Neural cell (in vitro differentiated cells): ENCODE measurements around the gene ITPR2. TPM values are rescaled to one million over a fixed set of nuclear protein-coding genes. Genes with fewer than 3 reads are reported as not detected.

Experiments
- H2AFZ ChIP-seq: fragments of 200-600, 300-800 bp; sonication (generic), shearing (Covaris generic); 2 replicates; pipeline ENCODE4 v1.6.0; 2014; ENCODE audit warnings: low read depth, mild to moderate bottlenecking, antibody characterized with exemption, low read length, moderate library complexity
- H3F3A ChIP-seq: fragments of 200-600 bp; shearing (Covaris generic); 2 replicates; pipeline ENCODE4 v1.6.1; 2016; ENCODE audit warnings: mild to moderate bottlenecking, moderate library complexity, mixed read lengths, antibody characterized with exemption, low read length; ENCODE audit not compliant: insufficient read depth, poor library complexity, severe bottlenecking
- H3K27ac ChIP-seq: fragments of 200-600, 300-800 bp; sonication (generic), shearing (Covaris generic); 2 replicates; pipeline ENCODE4 v1.5.1; 2014; ENCODE audit warnings: mild to moderate bottlenecking, low read length, moderate library complexity
- H3K27me3 ChIP-seq: fragments of 300-800, 200-600 bp; sonication (generic), shearing (Covaris generic); 2 replicates; pipeline ENCODE4 v1.6.0; 2014; ENCODE audit warnings: mild to moderate bottlenecking, low read depth, low read length, moderate library complexity; ENCODE audit not compliant: insufficient read depth
- H3K36me3 ChIP-seq: fragments of 300-800, 200-600 bp; sonication (generic), shearing (Covaris generic); 2 replicates; pipeline ENCODE4 v1.5.1; 2014; ENCODE audit warnings: mild to moderate bottlenecking, antibody characterized with exemption, low read length, moderate library complexity; ENCODE audit not compliant: insufficient read depth
- H3K4me2 ChIP-seq: fragments of 300-800, 200-600 bp; sonication (generic), shearing (Covaris generic); 2 replicates; pipeline ENCODE4 v1.6.0; 2014; ENCODE audit warnings: mild to moderate bottlenecking, low read length
- H3K4me3 ChIP-seq: fragments of 300-800, 200-600 bp; sonication (generic), shearing (Covaris generic); 2 replicates; pipeline ENCODE4 v1.5.1; 2014; ENCODE audit warnings: mild to moderate bottlenecking, low read length, moderate library complexity
- H3K79me2 ChIP-seq: fragments of 200-600 bp; shearing (Covaris generic); replicated peaks from 2 replicates; pipeline ENCODE4 v1.6.0; 2014; ENCODE audit warnings: mild to moderate bottlenecking, low read length, moderate library complexity; ENCODE audit not compliant: insufficient read depth
- H3K9ac ChIP-seq: fragments of 300-800, 200-600 bp; sonication (generic), shearing (Covaris generic); 2 replicates; pipeline ENCODE4 v1.6.1; 2016; ENCODE audit warnings: mild to moderate bottlenecking, low read length, mixed read lengths
- H3K9me2 ChIP-seq: fragments of 200-600 bp; shearing (Covaris generic); 2 replicates; pipeline ENCODE4 v1.6.1; 2016; ENCODE audit warnings: mild to moderate bottlenecking, low read length, mixed read lengths; ENCODE audit not compliant: insufficient read depth
- H3K9me3 ChIP-seq: fragments of 200-600, 300-800 bp; sonication (generic), shearing (Covaris generic); 2 replicates; pipeline ENCODE4 v1.6.1; 2016; ENCODE audit warnings: mild to moderate bottlenecking, mixed run types, low read length, moderate library complexity, mixed read lengths
- H4K20me1 ChIP-seq: fragments of 200-600 bp; shearing (Covaris generic); 2 replicates; pipeline ENCODE4 v1.6.1; 2016; ENCODE audit warnings: mild to moderate bottlenecking, mixed run types; ENCODE audit not compliant: insufficient read depth
- EP300 ChIP-seq: fragments of 450-650 bp; conservative IDR thresholded peaks from 2 replicates; pipeline ENCODE4 v1.6.1; 2014; ENCODE audit warnings: antibody characterized with exemption, mild to moderate bottlenecking, moderate library complexity; ENCODE audit not compliant: poor library complexity, severe bottlenecking
- EZH2 ChIP-seq: fragments of 200-600, 300-800 bp; shearing (Covaris generic), sonication (generic); IDR thresholded peaks from 2 replicates; pipeline ENCODE4 v1.6.1; 2014; ENCODE audit warnings: antibody characterized with exemption, low read length, borderline replicate concordance, mild to moderate bottlenecking; ENCODE audit not compliant: insufficient read depth, poor library complexity, severe bottlenecking
- MXI1 ChIP-seq: fragments of 450-650 bp; conservative IDR thresholded peaks from 2 replicates; pipeline ENCODE4 v1.6.1; 2014; ENCODE audit warnings: antibody characterized with exemption, mild to moderate bottlenecking; ENCODE audit not compliant: poor library complexity, severe bottlenecking
- POLR2AphosphoS5 ChIP-seq: IDR thresholded peaks from 2 replicates; pipeline ENCODE4 v1.6.1; 2012
- RAD21 ChIP-seq: fragments of 450-650 bp; conservative IDR thresholded peaks from 2 replicates; pipeline ENCODE4 v1.6.1; 2014; ENCODE audit warnings: antibody characterized with exemption, mild to moderate bottlenecking, moderate library complexity
- SMC3 ChIP-seq: fragments of 450-650 bp; conservative IDR thresholded peaks from 2 replicates; pipeline ENCODE4 v1.6.1; 2014; ENCODE audit warnings: antibody characterized with exemption, mild to moderate bottlenecking, moderate library complexity; ENCODE audit not compliant: poor library complexity
- TAF1 ChIP-seq: IDR thresholded peaks from 2 replicates; pipeline ENCODE4 v1.6.1; 2012; ENCODE audit warnings: low read depth
- polyA plus RNA-seq: library from polyadenylated mRNA; depleted of rRNA; stranded (reverse); fragments of >200 nt; gene quantifications from 2 replicates; pipeline ENCODE4 v1.2.3, GENCODE V29; 2014
- TF ChIP-seq, protein P1 (sequence below): fragments of 450-650 bp; IDR thresholded peaks from 2 replicates; pipeline ENCODE4 v1.5.1; 2014; ENCODE audit warnings: antibody characterized with exemption, mild to moderate bottlenecking, moderate library complexity; ENCODE audit not compliant: poor library complexity, severe bottlenecking
- TF ChIP-seq, protein P2 (sequence below): IDR thresholded peaks from 2 replicates; pipeline ENCODE4 v1.6.1; 2012; ENCODE audit warnings: borderline replicate concordance

The ITPR2 gene
- polyA plus RNA-seq, 1 donor from 2014 or later, result 2.0 TPM

- H3K4me3 ChIP-seq, result no peak overlapping the region
- H2AFZ ChIP-seq, result no peak overlapping the region
- no peaks in the 10 kb centered on the region for H3K36me3 ChIP-seq
- no peak overlapping the region for H3K27ac ChIP-seq
- no peaks in the 10 kb centered on the region for H3F3A ChIP-seq
- TF ChIP-seq RAD21 (no peak), EP300 (no peak), TAF1 (no peak), MXI1 (no peak), SMC3 (no peak), EZH2 (no peak), POLR2AphosphoS5 (no peak)
- TF ChIP-seq, protein P1, sequence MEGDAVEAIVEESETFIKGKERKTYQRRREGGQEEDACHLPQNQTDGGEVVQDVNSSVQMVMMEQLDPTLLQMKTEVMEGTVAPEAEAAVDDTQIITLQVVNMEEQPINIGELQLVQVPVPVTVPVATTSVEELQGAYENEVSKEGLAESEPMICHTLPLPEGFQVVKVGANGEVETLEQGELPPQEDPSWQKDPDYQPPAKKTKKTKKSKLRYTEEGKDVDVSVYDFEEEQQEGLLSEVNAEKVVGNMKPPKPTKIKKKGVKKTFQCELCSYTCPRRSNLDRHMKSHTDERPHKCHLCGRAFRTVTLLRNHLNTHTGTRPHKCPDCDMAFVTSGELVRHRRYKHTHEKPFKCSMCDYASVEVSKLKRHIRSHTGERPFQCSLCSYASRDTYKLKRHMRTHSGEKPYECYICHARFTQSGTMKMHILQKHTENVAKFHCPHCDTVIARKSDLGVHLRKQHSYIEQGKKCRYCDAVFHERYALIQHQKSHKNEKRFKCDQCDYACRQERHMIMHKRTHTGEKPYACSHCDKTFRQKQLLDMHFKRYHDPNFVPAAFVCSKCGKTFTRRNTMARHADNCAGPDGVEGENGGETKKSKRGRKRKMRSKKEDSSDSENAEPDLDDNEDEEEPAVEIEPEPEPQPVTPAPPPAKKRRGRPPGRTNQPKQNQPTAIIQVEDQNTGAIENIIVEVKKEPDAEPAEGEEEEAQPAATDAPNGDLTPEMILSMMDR, result no peak
- TF ChIP-seq, protein P2, sequence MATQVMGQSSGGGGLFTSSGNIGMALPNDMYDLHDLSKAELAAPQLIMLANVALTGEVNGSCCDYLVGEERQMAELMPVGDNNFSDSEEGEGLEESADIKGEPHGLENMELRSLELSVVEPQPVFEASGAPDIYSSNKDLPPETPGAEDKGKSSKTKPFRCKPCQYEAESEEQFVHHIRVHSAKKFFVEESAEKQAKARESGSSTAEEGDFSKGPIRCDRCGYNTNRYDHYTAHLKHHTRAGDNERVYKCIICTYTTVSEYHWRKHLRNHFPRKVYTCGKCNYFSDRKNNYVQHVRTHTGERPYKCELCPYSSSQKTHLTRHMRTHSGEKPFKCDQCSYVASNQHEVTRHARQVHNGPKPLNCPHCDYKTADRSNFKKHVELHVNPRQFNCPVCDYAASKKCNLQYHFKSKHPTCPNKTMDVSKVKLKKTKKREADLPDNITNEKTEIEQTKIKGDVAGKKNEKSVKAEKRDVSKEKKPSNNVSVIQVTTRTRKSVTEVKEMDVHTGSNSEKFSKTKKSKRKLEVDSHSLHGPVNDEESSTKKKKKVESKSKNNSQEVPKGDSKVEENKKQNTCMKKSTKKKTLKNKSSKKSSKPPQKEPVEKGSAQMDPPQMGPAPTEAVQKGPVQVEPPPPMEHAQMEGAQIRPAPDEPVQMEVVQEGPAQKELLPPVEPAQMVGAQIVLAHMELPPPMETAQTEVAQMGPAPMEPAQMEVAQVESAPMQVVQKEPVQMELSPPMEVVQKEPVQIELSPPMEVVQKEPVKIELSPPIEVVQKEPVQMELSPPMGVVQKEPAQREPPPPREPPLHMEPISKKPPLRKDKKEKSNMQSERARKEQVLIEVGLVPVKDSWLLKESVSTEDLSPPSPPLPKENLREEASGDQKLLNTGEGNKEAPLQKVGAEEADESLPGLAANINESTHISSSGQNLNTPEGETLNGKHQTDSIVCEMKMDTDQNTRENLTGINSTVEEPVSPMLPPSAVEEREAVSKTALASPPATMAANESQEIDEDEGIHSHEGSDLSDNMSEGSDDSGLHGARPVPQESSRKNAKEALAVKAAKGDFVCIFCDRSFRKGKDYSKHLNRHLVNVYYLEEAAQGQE, result no peak
- H3K9me3 ChIP-seq, result peaks cover 5% of the 10 kb centered on the region
- no peaks in the 10 kb centered on the region for H3K9me2 ChIP-seq
- H3K4me2 ChIP-seq, result no peak overlapping the region
- no peaks in the 10 kb centered on the region for H3K27me3 ChIP-seq
- H3K79me2 ChIP-seq, result no peaks in the 10 kb centered on the region
- no peak overlapping the region for H3K9ac ChIP-seq
- no peaks in the 10 kb centered on the region for H4K20me1 ChIP-seq
Observed at GRCh38 chr12:26741584-26742227, 91.3 kb downstream of the ITPR2 start.

DNA sequence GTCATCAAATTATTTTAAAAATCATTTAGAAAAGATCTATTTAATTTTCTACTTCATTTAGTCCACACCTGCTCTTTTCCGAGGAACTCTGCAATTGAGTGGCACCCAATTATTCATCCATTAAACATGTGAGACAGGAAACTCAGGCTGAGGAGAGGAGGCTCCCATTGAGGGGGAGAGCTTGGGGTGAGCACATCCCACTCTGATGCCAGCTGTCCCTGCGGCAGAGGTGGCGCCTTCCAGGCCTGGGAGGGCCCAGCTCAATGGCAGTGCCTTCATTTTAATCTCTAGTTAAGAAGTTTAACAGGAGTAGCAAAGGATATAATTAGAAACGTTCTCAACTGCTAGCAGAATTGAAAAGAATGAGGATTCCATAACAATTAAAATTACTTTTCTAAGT lies 92.0 kb downstream of the ITPR2 start:
- TF ChIP-seq SMC3 (no peak), POLR2AphosphoS5 (no peak), RAD21 (no peak), EZH2 (no peak), TAF1 (no peak), EP300 (no peak), MXI1 (no peak)
- TF ChIP-seq, protein P1, result no peak
- TF ChIP-seq, protein P2, result no peak
- Histone ChIP-seq H3K9me3 (peaks cover 5% of the 10 kb centered on the region), H3K79me2 (no peaks in the 10 kb centered on the region), H2AFZ (no peak overlapping the region), H3K36me3 (no peaks in the 10 kb centered on the region), H4K20me1 (no peaks in the 10 kb centered on the region), H3F3A (no peaks in the 10 kb centered on the region), H3K4me3 (no peak overlapping the region), H3K27ac (no peak overlapping the region), H3K9ac (no peak overlapping the region), H3K9me2 (no peaks in the 10 kb centered on the region), H3K4me2 (no peak overlapping the region), H3K27me3 (no peaks in the 10 kb centered on the region)
